Activated CD4-positive, alpha-beta T cell treated with anti-CD3 and anti-CD28 coated beads for 1 hour (primary cell): ENCODE measurements around the gene RPTOR.
A peak's percentile ranks its signal among the peaks of the same experiment; 100 is the strongest.
"Not testable (repeated sequence)": the region's sequence is repeated elsewhere in the genome, so short reads cannot be mapped to it uniquely, and the experiment has no call there.

Experiments
- DNase-seq: peaks from one replicate; pipeline ENCODE4 v3.0.0-alpha.2; 2020

RPTOR gene

GRCh38 chr17:80726558-80727408 lies 182.1 kb downstream of the RPTOR start:
- no peak for DNase-seq

- no peak for DNase-seq
These were observed 182.7 kb downstream of the RPTOR start for GRCh38 chr17:80727409-80727755.

- no peak for DNase-seq
These were observed 184.4 kb downstream of the RPTOR start for GRCh38 chr17:80729016-80729415.

- no peak for DNase-seq
These were observed 185.1 kb downstream of the RPTOR start for GRCh38 chr17:80729761-80730160.

GRCh38 chr17:80730739-80731138 lies 186.1 kb downstream of the RPTOR start:
- DNase-seq: no peak

- DNase-seq: no peak
These were observed 186.7 kb downstream of the RPTOR start for GRCh38 chr17:80731323-80731722.

- no peak for DNase-seq
These were observed 187.6 kb downstream of the RPTOR start for GRCh38 chr17:80732268-80732667.

- no peak for DNase-seq
These were observed 192.7 kb downstream of the RPTOR start for GRCh38 chr17:80737106-80738019.

- DNase-seq: no peak
These were observed 193.6 kb downstream of the RPTOR start for GRCh38 chr17:80738020-80738808.

- DNase-seq: no peak
These were observed 194.5 kb downstream of the RPTOR start for GRCh38 chr17:80738987-80739730.

GRCh38 chr17:80740141-80740540 lies 195.5 kb downstream of the RPTOR start:
- no peak for DNase-seq

GRCh38 chr17:80742091-80742490 lies 197.5 kb downstream of the RPTOR start:
- no peak for DNase-seq

GRCh38 chr17:80742581-80743180 lies 198.0 kb downstream of the RPTOR start:
- DNase-seq: no peak

- peak; percentile 49 for DNase-seq
These were observed 198.6 kb downstream of the RPTOR start for GRCh38 chr17:80743181-80743771.

GRCh38 chr17:80743973-80744372 lies 199.3 kb downstream of the RPTOR start:
- not testable (repeated sequence) for DNase-seq

GRCh38 chr17:80744725-80745124 lies 200.1 kb downstream of the RPTOR start:
- not testable (repeated sequence) for DNase-seq

- no peak for DNase-seq
These were observed 200.5 kb downstream of the RPTOR start for GRCh38 chr17:80745183-80745582.

GRCh38 chr17:80746262-80746935 lies 201.8 kb downstream of the RPTOR start:
- no peak for DNase-seq

GRCh38 chr17:80747469-80747868 lies 202.8 kb downstream of the RPTOR start:
- DNase-seq: no peak

GRCh38 chr17:80749611-80750010 lies 205.0 kb downstream of the RPTOR start:
- DNase-seq: no peak

GRCh38 chr17:80750263-80750662 lies 205.6 kb downstream of the RPTOR start:
- no peak for DNase-seq
